ENCODE data around the gene GFAP. TPM values are rescaled to one million over a fixed set of nuclear protein-coding genes. Genes with fewer than 3 reads are reported as not detected.

Gene GFAP
- total and polyA plus RNA-seq, 11 donors, result 0.94 to 12.4 (median 5.8) TPM

- H3K4me1 ChIP-seq, result peaks cover 0 to 33% (median 13%) of the 10 kb centered on the region in 12 donors
- H3K9me3 ChIP-seq, result no peaks in the 10 kb centered on the region
- peaks cover 0 to 4% (median 0%) of the 10 kb centered on the region in 9 donors for H3K27me3 ChIP-seq
- ATAC-seq (peak; percentile 61 to 80 (median 69)), DNase-seq (peak in 2 of 5 donors; percentile 63 to 69)
- H3K36me3 ChIP-seq, result no peaks in the 10 kb centered on the region
- WGBS, 4 donors, result 31 to 39% (median 35%) methylated on average over 11 of the region's 11 CpGs
- intact Hi-C loops (cut with DNase I), result loop anchor here in 8 of 10 donors (2.0 to 10.0 kb wide), 11 partner anchors 46 to 213 kb away; partner anchors contain the start of genes PLCD3 (in 3 of the 8), ACBD4 (in 1 of the 8) and C1QL1 (in 1 of the 8)
- H3K4me3 ChIP-seq, result no peak overlapping the region
- TF ChIP-seq CTCF (IDR thresholded peaks at IDR 0.05), result peak in 3 of 12 donors; percentile 6 to 28 (median 6)
- TF ChIP-seq POLR2A (IDR thresholded peaks at IDR 0.05), result no peak
- peak overlapping the region in 10 of 12 donors; percentile 5 to 74 (median 42) for H3K27ac ChIP-seq
Observed at GRCh38 chr17:44921122-44921882, 6.0 kb upstream of the GFAP start.

- peak overlapping the region in 9 of 12 donors; percentile 17 to 74 (median 45) for H3K27ac ChIP-seq
- peaks cover 0 to 4% (median 0%) of the 10 kb centered on the region in 9 donors for H3K27me3 ChIP-seq
- H3K36me3 ChIP-seq, result no peaks in the 10 kb centered on the region
- H3K9me3 ChIP-seq, result no peaks in the 10 kb centered on the region
- no peak overlapping the region for H3K4me3 ChIP-seq
- ATAC-seq, result peak in 3 of 4 donors; percentile 3 to 22 (median 17)
- TF ChIP-seq POLR2A (IDR thresholded peaks at IDR 0.05) (no peak), CTCF (IDR thresholded peaks at IDR 0.05) (no peak)
- no peak for DNase-seq
- intact Hi-C loops (cut with DNase I), result loop anchor here in 9 of 10 donors (1.0 to 10.0 kb wide), 15 partner anchors 47 to 214 kb away; partner anchors contain the start of genes PLCD3 (in 4 of the 9), ACBD4 (in 1 of the 9) and C1QL1 (in 1 of the 9)
- H3K4me1 ChIP-seq, result peaks cover 0 to 38% (median 14%) of the 10 kb centered on the region in 12 donors
- WGBS, 4 donors, result 43 to 60% (median 50%) methylated on average over 7 of the region's 7 CpGs
Observed at GRCh38 chr17:44920565-44920940, 5.3 kb upstream of the GFAP start.

GRCh38 chr17:44919885-44920564 lies 4.7 kb upstream of the GFAP start:
- Histone ChIP-seq H3K9me3 (no peaks in the 10 kb centered on the region), H3K27ac (peak overlapping the region in 5 of 12 donors; percentile 17 to 74 (median 70)), H3K36me3 (no peaks in the 10 kb centered on the region), H3K4me3 (no peak overlapping the region), H3K27me3 (peaks cover 0 to 4% (median 0%) of the 10 kb centered on the region in 9 donors), H3K4me1 (peaks cover 0 to 38% (median 16%) of the 10 kb centered on the region in 12 donors)
- peak; percentile 70 to 90 (median 84) for TF ChIP-seq CTCF (IDR thresholded peaks at IDR 0.05)
- no peak for TF ChIP-seq POLR2A (IDR thresholded peaks at IDR 0.05)
- DNase-seq (peak; percentile 79 to 88 (median 84)), ATAC-seq (peak; percentile 69 to 85 (median 84))
- intact Hi-C loops (cut with DNase I), result loop anchor here (1.0 to 10.0 kb wide), 17 partner anchors 47 to 275 kb away; partner anchors contain the start of genes PLCD3 (in 4 of the 10), ACBD4 (in 1 of the 10) and C1QL1 (in 1 of the 10)
- 10 to 14% (median 11%) methylated on average over 8 to 9 of the region's 9 CpGs for WGBS, 4 donors

All from heart left ventricle (tissue), 16 donors.